Stimulated activated CD4-positive, alpha-beta T cell treated with anti-CD3 and anti-CD28 coated beads, Interleukin-2, amount 100 ng/mL, for 48 hours (primary cell): Measurements from ENCODE around the gene TWIST2.

Experiments
- DNase-seq, 2 donors: peaks; one replicate each; pipeline ENCODE4 v3.0.0-alpha.2; 2020

Gene TWIST2

DNA sequence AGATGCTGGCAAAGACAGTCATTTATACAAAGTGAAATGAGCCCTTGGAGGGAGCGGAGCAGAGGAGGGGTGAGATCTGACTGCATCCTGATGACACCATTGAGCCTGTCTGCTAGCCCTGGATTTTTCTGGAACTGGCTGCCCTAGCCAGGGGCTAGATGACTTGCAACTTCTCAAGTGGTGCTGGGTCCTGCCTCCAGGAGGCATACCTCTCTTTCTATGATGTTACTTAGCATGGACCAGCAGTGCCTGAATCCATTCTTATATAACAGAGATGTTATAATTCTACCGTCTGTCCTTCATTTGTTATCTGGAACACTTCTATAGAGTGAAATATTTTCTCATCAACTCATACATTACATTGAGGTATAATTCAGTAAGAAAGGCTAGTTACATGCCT, 8.5 kb upstream of the TWIST2 start:
- DNase-seq: no peak

DNA sequence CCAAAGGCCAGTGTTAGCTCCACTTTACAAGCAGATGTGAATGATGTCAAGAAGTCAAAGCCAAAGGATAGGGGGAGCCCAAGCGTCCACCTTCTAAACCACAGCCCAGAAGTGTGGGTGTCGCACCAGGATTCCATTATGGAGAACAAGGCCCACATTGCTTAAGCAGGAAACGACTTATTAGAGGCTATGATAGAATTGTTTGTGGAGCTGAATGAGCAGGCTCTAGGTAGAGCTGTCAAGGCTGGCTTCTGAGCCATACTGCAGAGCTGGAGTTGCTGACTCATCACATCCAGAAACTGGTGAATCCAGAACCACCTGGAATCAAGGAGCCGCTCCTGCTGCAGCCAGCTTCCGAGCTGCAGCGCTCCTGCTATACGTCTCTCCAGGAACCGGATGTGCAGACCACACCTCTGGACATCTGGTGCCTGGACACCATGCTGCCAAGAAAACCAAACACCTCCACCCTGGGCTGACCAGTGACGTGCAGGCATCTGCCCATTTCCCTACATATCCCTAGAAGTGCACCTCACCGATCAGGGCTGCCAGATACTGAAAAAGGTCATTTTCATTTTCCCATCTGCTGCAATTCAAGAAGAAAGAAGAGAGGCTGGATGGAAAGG, 6.2 kb upstream of the TWIST2 start:
- no peak for DNase-seq

DNA sequence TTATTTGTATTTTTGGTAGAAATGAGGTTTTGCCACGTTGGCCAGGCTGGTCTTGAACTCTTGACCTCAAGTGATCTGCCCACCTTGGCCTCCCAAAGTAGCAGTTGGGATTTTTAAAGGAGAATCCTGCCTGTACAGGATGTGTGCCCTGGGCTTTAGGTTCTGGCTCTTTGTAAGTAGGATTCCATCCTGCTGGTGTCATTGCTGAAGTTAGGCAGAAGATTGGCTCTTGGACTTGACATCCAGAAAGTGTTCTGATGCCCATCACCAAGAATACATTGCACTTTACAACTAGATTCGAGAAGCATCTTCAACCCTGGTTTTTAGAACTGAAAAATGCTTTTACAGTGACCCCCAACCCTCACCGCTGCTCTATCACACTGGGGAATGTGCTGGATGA, 4.4 kb upstream of the TWIST2 start:
- no peak for DNase-seq

DNA sequence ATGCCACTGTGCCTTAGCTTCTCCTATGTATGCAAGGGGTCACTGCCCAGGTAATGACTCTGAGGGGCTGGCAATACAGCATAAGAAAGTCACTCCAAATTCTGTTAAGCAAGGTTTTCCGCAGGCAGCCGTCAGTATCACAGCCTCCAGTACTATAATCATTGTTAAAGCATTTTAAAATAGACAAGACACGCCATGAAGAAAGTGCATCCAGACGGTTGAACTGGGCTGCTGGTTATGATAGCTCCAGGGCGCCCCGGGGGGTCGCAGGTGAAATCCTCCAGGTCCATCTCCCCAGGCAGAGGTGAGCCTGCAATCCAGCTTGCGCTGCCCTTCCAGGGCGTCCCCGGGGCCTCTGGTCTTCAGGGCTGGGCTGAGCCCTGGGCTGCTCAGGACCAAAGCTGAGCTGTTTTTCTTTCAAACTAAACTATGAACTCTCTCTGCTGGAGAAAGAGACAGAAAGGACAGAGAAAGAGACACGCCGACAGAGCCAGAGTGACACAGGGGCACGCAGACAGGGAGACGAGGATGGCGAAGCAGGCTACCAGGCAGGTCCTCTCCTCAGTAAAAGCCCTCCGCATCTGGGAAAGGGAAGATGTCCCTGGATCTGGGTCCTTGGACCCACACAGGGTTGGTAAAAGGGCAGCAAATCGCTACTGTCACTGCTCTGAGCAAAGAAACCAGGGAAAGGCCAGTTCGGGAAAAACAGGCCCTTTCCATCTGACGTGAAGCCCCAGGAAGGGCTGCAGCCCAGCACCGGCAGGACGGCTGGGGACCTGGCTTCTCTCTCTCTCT, 2.1 kb upstream of the TWIST2 start:
- no peak for DNase-seq

DNA sequence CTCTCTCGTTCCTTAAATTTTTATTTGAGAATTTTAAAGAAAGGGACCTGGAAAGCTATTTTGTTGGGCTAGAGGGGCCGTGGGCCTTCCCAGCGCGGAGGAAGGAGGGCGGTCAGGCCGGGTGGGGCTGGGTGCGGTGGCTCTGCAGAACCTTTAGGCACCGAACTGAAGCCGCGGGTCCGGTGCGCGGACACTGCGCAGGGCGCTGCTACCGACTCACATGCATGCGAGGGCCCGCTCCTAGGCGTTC, 1.6 kb upstream of the TWIST2 start:
- DNase-seq: no peak

DNA sequence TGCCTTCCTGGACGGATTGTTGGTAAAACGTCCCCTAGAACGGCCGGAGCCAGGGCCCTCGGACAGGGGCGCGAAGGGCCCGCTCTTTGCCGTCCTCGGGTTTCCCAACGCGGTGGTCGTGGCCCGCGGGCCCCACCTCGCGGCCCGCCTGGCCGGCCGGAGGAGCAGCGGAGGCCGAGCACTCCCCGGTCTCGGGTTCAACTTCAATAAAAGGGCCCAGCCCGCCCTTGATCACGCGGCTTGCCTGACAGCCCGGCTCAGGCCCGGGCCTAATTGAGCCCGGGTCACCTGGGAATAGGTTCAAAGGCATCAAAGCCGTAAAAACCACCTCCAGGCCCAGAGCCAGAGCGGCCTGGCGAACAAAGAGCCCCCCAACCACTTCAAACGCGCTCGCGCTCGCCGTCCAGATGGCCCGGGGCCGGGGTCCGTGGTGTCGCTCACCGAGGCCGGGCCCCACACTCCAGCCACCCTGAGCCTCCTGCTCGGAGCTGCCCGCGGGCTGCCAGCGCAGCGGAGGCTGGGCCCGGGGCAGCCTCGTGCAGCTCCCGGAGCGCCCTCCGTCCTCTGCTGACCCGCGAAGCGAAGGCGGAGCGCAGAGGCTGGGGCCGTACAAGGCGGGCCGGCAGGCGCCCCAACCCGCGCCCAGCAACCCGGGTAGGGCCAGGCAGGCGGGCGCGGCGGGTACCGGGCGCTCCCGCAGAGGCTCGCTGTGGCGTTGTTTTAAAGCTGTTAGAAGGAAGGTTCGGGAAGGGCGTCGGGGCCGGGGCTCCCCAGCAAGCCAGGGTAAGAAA, 1.1 kb upstream of the TWIST2 start:
- no peak for DNase-seq

DNA sequence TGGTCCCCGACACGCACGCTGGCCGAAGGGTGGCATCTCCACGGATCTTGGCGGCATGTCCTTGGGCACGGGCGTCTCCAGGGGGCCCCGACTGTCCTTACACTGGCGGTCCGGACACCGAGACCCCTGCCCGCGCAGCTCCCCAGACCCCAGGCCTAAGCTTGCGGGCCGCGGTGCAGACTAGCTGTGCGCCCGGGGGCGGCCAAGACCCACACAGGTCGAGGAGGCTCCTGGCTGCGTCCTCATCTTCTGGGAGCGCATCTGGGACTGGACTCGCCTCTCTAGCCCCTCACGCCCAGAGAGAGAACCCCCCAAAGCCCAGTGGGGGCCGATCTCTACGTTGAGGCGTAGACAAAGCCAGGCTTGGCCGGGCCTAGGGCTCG, 475 bp upstream of the TWIST2 start:
- DNase-seq: no peak

DNA sequence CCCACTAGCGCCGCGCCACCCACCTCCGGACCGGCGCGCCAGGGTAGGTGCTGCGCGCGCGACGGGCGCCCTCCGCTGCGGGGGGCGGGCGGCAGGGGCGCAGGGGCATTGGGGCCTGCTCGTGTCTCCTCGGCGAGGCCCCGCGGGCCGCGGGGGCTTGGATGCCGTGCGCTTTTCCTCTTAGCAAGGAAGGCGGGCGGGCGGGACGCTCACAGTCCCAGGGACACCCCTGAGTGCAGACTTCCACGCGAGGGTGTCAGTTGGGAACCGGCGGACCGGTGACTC, 748 bp downstream of the TWIST2 start:
- DNase-seq: no peak

DNA sequence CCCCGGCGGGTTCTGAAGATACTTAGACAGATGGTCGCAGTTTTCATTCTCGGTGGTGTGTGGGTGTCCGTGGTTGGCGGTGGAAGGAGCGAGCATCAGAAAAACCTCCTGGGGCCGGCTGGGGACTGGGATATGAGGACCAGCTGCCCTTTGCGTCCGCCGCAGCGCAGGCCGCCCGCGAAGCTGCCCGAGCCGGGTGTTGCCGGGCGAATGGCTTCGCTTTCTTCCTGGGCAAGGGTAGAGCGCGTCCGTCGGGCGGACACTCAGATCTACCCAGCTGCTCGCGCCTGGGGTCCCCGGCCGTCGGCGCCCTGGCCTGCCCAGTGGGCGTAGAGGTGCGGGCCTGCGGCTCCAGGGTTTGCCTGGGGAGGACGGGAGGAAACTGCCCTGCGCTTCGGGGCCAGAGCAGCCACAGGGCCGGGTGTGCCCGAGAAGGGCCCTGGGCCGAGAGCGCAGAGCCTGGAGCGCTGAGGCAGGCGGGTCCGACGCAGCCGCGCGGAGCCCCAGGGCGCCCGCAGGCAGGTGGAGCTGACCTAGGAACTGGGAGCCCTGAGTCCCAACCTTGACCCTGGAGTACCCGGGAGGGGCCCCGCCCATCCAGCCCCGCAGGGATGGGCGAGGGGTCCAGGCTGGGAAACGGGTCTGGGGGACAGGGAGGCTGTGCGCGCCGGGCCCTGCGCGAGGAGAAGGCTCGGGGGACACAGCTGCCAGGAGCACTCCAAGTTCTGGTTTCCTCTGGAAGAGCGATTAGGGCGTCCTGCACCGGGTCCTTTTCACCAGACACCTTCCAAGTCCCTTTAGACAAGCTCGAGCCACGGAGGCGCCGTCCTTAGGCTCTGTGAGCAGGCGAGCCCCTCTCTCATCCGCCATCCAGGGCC, 1.3 kb downstream of the TWIST2 start:
- no peak for DNase-seq

DNA sequence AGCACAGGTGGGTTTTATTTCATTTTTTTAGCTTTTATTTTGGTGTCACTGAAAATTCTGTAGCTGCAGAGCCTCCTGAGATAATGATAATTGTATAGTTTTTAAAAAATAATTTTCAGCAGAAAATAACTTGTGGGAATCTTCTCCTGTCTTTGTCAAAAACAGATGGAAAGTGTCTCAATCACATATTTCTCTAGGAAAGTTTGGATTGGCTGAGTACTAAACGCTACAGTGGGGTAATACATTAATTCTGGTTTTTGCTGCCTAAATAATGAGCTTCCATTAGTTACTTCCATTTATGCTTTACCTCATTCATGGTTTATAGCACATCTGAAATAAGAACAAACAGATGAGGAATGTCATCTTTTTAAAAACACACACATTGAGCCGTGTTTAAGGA, 2.2 kb downstream of the TWIST2 start:
- no peak for DNase-seq

DNA sequence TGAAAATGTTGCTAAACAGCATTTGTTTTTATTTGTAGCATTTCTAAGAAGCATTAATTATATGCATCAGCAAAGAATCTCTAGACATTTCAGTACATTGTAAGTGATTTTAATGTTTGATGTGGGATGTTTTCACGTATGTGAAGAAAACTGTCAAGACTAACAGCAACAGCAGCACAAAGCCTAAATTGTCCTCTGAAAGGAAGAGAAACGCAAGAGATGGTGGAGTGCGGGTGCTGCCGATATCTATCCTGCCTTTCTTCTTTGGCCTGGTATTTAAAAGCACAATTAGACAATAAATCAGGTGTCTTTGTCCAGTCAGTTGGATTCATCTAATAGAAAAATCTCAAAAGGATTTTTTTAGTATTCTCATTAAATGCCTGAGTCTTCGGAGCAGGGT, 3.1 kb downstream of the TWIST2 start:
- DNase-seq: no peak

DNA sequence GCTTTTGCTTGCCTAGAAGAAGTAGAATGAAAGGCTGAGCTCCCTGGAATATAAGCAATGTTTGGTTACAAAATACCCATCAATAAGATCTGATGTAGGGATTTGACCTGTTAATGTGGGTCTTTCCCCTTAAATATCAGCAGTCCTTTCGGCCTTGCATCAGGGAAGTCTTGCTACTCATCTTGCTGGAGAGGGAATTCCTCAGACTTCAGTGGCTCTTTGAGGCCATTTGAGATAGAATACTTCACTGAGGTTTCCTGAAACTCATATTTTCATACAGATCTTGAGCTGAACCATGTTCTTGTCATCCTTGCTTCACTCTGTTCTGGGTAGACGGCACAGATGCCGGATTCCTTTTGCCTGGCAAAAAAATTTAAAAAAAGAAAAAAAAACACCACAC, 3.9 kb downstream of the TWIST2 start:
- no peak for DNase-seq

DNA sequence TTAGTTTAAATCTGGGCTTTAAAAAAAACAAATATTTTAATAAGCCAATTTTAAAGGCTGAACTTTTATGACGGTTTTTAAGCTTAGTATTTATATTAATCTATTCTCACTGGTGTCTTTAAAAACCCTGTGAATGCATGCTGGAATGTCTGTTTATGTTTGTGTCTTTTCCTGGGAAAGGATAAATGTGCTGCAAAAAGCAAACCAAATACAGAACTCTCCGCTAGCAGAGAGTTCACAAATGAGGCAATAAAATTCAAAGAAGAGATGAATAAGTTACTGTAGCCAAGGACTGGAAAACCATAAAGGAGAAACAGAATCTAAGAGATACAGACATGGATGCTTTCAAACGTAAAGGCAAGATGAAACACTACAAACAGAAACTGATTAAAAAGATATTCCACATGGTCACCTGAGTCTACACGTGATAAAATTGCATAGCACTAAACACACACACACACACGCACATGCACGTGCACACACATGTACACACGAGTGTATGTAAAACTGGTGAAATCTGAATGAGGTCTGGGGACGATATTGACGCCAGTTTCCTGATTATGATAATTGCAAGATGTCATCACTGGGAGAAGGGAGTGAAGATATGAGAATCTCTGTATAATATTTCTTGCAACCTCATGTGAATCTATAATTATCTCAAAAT, 4.5 kb downstream of the TWIST2 start:
- DNase-seq: no peak

DNA sequence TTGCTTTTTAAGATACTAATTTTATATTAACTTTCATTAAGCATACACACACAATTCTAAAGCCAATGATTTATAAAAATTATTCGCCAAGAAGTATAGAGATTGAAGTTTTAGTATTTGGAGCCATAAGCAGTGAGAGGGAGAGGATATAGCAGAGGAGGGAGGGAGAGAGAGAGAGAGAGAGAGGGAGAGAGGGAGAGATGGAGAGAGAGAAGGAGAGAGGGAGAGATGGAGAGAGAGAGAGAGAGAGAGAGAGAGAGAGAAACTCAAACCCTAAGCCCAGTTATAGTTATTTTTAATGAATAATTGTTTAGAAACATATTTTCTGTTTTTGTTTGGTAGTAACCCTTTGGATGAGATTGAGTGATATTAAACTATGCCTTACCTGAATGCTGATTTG, 5.3 kb downstream of the TWIST2 start:
- no peak for DNase-seq

DNA sequence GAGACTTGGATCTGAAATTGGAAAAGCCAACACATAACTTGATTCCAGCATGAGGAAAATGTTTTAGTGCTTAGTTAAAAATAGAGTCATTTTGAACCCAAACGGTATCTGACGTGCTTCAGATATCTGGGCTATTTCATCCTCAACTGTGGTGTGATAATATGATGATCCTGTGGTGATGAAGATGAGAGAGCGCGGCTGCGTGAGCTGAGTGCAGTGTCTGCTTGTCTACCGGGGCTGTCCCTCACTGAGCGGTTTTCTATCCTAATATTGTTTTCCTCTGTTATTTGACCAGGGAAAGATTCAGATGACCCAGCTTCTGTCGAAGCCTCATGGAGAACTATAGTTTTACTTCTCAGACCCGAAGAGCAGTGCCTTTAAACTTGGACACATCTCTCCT, 5.8 kb downstream of the TWIST2 start:
- DNase-seq: no peak

DNA sequence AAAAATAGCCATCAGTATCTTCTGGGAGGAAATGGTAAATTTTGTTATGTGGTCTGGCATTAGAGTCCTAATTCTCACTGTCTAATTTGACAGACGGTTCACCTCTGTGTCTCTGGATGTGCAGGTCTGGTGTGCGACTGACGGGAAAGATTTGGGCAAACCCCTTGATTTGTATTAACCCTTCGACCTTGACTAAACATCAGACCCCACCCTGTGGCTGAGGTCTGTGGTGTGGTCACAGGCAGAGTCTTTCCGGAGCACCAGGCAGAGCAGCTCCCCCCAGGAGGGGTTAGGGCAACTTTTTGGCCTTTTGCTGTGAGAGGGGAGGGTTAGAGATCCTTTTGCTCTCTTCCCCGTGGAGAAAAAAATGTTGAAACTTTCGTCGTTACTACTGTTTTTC, 6.4 kb downstream of the TWIST2 start:
- no peak for DNase-seq

DNA sequence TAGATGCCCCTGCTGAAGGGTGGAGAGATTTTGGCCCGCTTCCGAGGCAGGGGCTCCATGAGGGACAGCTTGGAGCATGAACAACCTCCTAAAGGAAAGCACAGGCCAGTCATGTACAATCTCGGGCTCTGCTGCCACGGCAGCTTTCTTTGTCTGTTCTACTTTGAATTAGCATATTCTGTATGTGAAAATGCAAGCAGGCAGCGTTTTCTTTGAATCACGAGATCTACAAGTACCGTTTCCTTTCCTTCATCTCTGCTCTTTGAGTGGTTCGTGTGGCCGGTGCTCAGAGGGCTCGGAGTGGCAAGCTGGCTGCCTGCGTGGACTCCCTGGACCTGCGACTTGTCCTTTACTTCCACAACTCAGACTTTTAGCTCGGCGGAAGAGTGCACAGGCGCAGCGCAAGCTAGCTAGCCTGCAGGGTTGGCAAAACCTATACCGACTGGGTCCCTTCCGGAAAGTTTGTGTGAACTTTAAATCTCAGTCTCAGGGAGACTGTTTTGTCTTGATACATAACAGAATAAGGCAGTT, 6.9 kb downstream of the TWIST2 start:
- no peak for DNase-seq

DNA sequence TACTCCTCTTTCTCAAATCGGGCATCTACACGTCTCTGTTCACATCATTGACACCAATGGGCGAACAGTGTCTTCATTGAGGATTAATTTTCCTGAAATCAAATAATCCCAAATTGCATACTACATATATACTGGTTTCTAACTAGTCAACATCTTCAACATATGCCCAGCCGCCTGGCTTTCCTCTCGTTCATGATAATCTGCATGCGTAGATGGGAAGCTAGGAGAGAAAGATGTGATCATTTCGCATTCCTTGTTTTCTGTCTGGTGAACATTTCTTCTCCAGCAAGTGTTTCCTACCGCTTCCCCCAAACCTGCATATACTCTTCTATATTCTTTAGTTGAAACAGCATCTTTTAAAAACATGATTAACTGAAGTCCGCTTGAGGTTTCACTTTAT, 7.4 kb downstream of the TWIST2 start:
- DNase-seq: no peak

DNA sequence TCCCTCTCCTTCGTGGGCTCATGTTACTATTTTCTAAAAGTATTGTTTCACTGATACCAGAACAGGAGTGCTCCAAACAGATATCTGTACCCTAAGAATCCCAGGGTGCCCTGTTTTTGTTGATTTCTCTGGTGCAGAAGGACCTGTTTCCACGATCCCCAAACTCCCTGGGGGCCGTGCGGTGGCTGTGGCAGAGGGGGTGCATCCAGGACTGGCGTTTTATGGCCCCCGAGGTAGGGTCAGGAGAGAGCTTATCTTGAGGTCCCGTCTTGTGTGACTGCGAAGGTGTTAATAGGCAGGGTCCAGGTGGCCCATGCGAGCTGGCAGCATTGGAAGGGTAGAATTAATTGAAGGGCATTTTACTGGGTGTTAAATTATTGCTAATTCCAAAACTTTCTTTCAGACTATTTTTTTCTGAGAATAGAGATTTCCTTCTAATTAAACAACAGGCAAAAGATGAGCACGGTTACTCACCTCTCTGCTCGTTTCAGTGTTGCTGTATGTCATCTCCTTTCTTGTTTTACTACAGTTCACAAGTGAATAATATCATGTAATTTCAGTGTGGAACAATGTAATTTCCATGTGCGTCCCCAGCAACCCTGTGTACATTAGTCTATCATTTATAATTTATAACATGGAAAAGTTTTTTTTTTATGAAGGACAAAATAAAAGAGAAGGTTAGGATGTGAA, 8.2 kb downstream of the TWIST2 start:
- DNase-seq: no peak

DNA sequence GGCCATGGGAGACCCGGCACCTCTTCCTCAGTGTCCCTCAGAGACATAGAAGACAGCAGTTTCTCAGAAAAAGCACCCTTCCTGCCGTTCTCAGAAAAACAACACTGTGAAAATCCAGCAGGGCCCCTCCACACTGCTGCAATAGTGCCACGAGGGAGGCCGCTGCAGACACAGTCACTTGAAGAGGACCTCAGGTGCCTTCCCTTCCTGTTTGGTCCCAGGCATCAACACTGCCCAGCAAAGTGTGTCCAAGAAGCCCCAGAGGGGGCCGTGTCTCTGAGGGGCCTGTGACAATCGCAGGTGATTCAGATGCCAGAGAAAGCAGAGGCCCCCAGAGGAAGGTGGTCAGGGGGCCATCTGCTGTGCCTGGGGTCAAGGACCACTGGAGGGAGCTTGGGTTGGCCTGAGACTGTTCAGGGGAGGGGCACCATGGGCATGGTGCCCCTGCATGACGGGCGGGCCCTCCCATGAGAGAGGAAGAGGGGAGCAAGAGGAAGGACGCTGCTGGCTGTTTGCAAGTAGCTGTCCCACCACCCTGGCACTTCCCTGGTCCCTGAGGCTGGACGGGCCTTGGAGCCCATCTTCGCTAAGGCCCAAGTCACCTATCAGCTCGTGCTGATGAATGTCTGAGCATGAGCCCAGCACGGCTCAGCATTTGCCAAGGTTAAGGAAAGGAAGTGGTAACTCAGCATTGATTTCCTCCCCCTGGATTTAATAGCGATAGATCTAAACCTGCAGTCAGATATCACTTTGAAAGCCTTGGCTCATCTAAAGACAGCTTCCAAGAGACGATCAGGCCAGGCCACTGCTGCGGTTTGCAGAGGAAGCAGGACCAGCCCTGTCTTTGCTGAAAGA, 9.1 kb downstream of the TWIST2 start:
- no peak for DNase-seq

DNA sequence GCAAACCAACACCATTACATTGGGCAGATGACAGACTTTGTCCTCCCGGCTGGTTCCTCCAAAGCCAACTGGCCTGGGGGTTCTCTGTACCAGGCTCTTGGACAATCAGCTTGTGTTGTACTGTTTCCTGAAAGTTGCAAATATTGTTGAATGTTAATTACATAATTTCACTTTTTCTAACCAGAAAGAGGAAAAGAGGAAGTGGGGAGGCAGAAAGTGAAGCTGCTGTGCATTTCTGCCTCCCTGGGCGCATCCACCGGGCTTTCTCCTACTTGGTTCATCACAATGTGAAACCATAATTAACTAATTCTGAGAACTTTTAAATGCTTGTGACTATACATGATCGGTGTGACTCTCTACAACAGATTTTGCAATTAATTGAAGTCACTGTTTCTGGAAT, 10.1 kb downstream of the TWIST2 start:
- DNase-seq: no peak
